Left hindlimb (tissue), 1 donor: Measurements from ENCODE around the gene NUP93.

Source experiments
- DNase-seq: peaks from one replicate; pipeline ENCODE4 v3.0.0-alpha.2; 2018

Gene NUP93

GRCh38 chr16:56897026-56897799 is 167.3 kb downstream of the NUP93 start:
- no peak for DNase-seq

GRCh38 chr16:56898847-56899246 is 168.9 kb downstream of the NUP93 start:
- DNase-seq: no peak
